ENCODE results near the gene RS1.

Gene RS1

DNA sequence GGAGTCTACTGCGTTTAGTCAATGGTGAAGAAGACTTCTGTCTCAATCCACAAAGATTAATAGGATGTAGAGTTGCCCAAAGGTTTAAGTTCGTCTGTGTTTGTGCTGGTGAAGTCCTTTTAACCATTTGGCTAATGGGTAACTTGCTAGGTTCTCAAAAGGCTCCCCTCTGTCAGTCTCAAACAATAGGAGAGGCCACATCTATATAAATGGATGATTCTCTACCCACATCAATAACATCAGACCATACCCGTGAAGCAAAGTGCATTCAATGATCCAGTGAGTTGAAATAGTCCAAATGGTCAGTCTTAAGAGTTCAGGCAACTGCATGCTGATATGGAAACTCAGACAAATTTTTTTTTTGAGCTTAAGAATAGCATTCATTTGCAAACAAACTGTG lies 28.1 kb downstream of the RS1 start:
- no peak for TF ChIP-seq CTCF (IDR thresholded peaks at IDR 0.05)

DNA sequence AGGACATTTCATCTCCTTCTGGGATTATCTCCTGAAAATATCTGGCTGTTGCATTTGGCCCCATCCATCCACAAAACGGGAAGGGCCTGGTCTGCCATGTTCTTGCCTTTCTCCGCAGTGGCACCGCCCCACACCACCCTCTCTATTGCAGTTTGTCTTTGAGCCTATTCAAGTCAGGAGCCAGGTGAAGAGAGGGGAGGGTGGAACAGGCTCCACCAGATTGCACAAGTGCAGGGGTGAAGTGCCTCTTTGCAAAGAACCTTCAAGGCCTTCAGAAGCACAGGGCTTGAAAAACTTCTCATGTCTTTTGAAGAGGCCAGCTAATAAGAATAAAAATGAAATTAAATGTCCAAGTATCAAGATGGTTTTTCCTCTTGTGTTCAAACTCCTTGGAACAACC lies 28.7 kb downstream of the RS1 start:
- no peak for TF ChIP-seq CTCF (IDR thresholded peaks at IDR 0.05)

GRCh38 chrX:18640686-18641085 lies 31.2 kb downstream of the RS1 start:
- no peak for TF ChIP-seq CTCF (IDR thresholded peaks at IDR 0.05)

- TF ChIP-seq CTCF (IDR thresholded peaks at IDR 0.05): no peak
These were observed 32.6 kb downstream of the RS1 start for GRCh38 chrX:18639280-18639679.

- no peak for TF ChIP-seq CTCF (IDR thresholded peaks at IDR 0.05)
These were observed 33.5 kb downstream of the RS1 start for GRCh38 chrX:18638398-18638797.

GRCh38 chrX:18630934-18631333 lies 41.0 kb downstream of the RS1 start:
- no peak for TF ChIP-seq CTCF (IDR thresholded peaks at IDR 0.05)

DNA sequence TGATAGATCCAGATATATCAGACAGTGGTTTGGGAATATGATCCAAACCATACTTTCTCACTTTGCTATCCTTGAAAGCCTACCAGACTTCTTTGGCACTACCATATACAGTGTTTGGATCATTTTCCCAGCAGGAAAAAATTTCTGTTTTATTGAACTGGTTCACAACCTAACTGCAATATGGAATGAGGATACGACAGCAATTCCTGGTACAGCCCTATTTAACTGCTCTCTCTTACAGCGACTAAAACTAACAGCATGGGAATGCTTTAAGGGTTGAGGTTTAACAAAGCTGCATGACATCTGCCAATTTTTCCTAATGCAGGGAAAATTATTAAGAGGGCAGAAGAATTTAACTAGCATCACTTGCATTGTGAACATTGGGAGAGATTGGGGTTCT lies 47.3 kb downstream of the RS1 start:
- no peak for TF ChIP-seq CTCF (IDR thresholded peaks at IDR 0.05)

DNA sequence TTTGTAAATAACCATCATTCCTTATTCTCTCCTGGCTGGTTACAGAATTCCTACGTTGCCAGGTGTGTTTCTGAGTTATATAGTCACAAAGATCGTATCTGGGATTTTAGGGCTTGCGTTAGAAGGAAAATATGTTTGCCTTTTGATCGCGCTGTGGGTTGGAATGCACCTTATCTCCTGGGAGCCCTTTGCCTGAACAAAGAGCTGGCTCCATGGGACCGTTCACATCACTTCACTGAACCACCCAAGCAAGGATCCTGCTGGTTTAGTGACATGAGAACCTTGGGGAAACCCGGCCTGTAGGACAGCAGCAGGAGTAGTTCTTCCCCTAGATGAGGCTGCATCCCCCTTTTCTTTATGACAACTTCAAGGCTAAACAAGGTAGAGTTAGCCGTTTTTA lies 51.6 kb downstream of the RS1 start:
- TF ChIP-seq CTCF (IDR thresholded peaks at IDR 0.05): no peak
